Ovary (tissue), 9 donors: ENCODE results near the gene NFIB. TPM values are rescaled to one million over a fixed set of nuclear protein-coding genes. Genes with fewer than 3 reads are reported as not detected.

Experiments used
- DNase-seq, 5 donors: peaks; one replicate each; pipeline ENCODE4 v3.0.0-alpha.2; 2019 to 2020
- H3K27ac ChIP-seq, 2 donors: fragments of 200-600 bp; one replicate each; pipeline versions ENCODE4 v1.5.1 to v1.8.0; 2019 to 2022
- H3K27me3 ChIP-seq: fragments of 200-600 bp; one replicate; pipeline ENCODE4 v1.8.0; 2022
- H3K36me3 ChIP-seq: fragments of 200-600 bp; sonication (generic); one replicate; pipeline ENCODE4 v1.5.1; 2019
- H3K4me1 ChIP-seq: one replicate; pipeline ENCODE4 v1.8.1; 2013; ENCODE audit warnings: mild to moderate bottlenecking, moderate library complexity; ENCODE audit not compliant: insufficient read depth
- H3K4me3 ChIP-seq: fragments of 200-600 bp; sonication (generic); one replicate; pipeline ENCODE4 v1.5.1; 2017
- H3K9me3 ChIP-seq, 2 donors: fragments of 200-600 bp in 1 of 2; sonication (generic) in 1 of 2; one replicate each; pipeline versions ENCODE4 v1.5.1 to v1.8.1; 2013 to 2019; ENCODE audit warnings: mild to moderate bottlenecking in 1 of 2, moderate library complexity in 1 of 2
- EP300 ChIP-seq: sonication (generic); formaldehyde crosslinking; IDR thresholded peaks from one replicate; pipeline ENCODE4 v1.6.1; 2017; ENCODE audit warnings: antibody characterized with exemption
- POLR2A ChIP-seq: fragments of 450-650 bp; IDR thresholded peaks from one replicate; pipeline ENCODE4 v1.6.1; 2017; ENCODE audit warnings: antibody characterized with exemption, mild to moderate bottlenecking, moderate library complexity
- WGBS, 3 donors: extraction: QIAGEN DNeasy Blood & Tissue Kit in 1 of 3; methylation state at CpG; one replicate each; pipeline versions ENCODE4 v1.1.5 to v1.1.7; 2013 to 2017; 5-methylcytosine and 5-hydroxymethylcytosine counted together
- intact Hi-C, 4 donors: fragments of 100-400 bp; cut with DNase I; formaldehyde crosslinking; loops; one replicate each; pipeline versions ENCODE4 v1.11.0 to v1.15.1; 2022 to 2023
- polyA plus RNA-seq, 2 donors: library from polyadenylated mRNA; stranded (reverse); fragments of 200-250 nt in 1 of 2; fragments of 350-450 nt in 1 of 2; fragmentation: Illumina TruSeq in 1 of 2; extraction: RNeasy Lipid Tissue Mini Kit (QIAGEN cat#74804) in 1 of 2; gene quantifications; one replicate each; pipeline ENCODE4 v1.2.3, GENCODE V29; 2013 to 2014
- total RNA-seq, 7 donors: library from RNA; depleted of rRNA in 2 of 7; stranded (reverse); fragments of >200 nt in 2 of 7; fragmentation: NEBNext Ultra II Directional in 3 of 7; extraction: Animal tissue kit (Norgen Biotek cat#: 25700) in 3 of 7; gene quantifications; one replicate each; pipeline versions ENCODE4 v1.1.0 to v1.2.4, GENCODE V29; 2016 to 2023
- TF ChIP-seq, protein P1 (sequence below), 3 donors: fragments of 450-650 bp in 2 of 3; fragments of 200-600 bp in 1 of 3; IDR thresholded peaks; one replicate each; pipeline versions ENCODE4 v1.5.1 to v1.8.0; 2016 to 2022; ENCODE audit warnings: antibody characterized with exemption in 3 of 3, mild to moderate bottlenecking in 1 of 3
- donor health status: DM: no; HTN: no; CAD: no; lungs with moderate emphysema.
- donor health status: DM: no; HTN: no; CAD: no.
- donor health status: Bipolar disorder and iron deficiency.
- donor health status: DM: yes; HTN: yes; CAD: no.
- donor health status: DM: no; HTN: no; CAD: no.
- donor health status: DM: yes; HTN: yes; CAD: no.

The NFIB gene
- total and polyA plus RNA-seq, 9 donors = 8.7 to 111 (median 53.2) TPM

DNA sequence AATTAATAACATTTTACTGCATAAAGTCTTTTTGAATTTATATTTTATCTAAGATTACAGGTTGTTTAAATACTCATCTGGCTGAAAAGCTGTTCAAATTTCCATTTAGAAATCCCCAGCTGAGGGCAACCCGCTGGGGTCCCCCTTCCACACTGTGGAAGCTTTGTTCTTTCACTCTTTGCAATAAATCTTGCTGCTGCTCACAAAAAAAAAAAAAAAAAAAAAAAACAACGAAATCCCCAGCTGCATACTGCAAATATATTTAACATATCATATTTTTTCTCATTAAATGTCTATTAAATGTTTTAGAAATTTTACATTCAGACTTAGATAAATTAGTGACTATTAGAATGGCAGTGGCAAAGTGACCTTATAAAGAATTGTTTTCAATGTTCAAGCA, 172.2 kb downstream of the NFIB start:
- WGBS, 3 donors = 73 to 88% (median 79%) methylated on average over 2 of the region's 2 CpGs
- intact Hi-C loops = no loop called here
- no peaks in the 10 kb centered on the region for H3K9me3 ChIP-seq
- H3K27ac ChIP-seq = no peak overlapping the region
- DNase-seq = no peak
- H3K27me3 ChIP-seq = no peaks in the 10 kb centered on the region
- H3K4me1 ChIP-seq = no peaks in the 10 kb centered on the region
- H3K4me3 ChIP-seq = no peak overlapping the region
- no peak for TF ChIP-seq POLR2A
- TF ChIP-seq, protein P1, sequence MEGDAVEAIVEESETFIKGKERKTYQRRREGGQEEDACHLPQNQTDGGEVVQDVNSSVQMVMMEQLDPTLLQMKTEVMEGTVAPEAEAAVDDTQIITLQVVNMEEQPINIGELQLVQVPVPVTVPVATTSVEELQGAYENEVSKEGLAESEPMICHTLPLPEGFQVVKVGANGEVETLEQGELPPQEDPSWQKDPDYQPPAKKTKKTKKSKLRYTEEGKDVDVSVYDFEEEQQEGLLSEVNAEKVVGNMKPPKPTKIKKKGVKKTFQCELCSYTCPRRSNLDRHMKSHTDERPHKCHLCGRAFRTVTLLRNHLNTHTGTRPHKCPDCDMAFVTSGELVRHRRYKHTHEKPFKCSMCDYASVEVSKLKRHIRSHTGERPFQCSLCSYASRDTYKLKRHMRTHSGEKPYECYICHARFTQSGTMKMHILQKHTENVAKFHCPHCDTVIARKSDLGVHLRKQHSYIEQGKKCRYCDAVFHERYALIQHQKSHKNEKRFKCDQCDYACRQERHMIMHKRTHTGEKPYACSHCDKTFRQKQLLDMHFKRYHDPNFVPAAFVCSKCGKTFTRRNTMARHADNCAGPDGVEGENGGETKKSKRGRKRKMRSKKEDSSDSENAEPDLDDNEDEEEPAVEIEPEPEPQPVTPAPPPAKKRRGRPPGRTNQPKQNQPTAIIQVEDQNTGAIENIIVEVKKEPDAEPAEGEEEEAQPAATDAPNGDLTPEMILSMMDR (IDR thresholded peaks at IDR 0.05) = no peak
- no peak for TF ChIP-seq EP300
- no peaks in the 10 kb centered on the region for H3K36me3 ChIP-seq

DNA sequence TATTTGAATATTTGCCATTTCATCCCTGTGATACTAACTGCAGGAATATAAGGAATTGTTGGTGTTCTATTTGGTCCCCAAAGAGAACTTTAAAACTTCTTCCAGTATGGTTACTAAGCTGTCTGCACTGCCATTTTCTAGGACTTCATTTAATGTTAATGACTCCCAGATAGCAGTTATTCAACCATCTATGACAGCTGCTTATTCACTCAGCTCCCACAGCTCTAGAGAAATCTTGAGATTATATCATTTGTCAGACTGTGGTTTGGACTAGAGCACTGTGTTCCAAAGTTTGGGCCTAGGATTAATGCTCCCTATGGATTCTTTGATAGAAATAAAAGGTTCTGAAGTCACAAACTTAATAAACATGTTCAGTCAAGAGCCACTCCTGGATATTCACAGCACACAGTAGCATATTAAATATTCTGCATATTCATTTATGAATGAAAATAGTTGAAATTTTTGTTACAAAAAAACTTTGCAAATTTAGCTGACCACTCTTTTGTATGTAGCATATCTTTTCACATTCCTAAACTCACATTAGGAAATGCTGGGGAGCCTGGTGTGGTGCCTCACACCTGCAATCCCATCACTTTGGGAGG, 173.7 kb downstream of the NFIB start:
- no peak for DNase-seq
- TF ChIP-seq, protein P1 (IDR thresholded peaks at IDR 0.05) = no peak
- TF ChIP-seq POLR2A (no peak), EP300 (no peak)
- intact Hi-C loops = no loop called here
- H3K27ac ChIP-seq = no peak overlapping the region
- no peaks in the 10 kb centered on the region for H3K36me3 ChIP-seq
- H3K4me1 ChIP-seq = no peaks in the 10 kb centered on the region
- no peak overlapping the region for H3K4me3 ChIP-seq
- H3K9me3 ChIP-seq = no peaks in the 10 kb centered on the region
- H3K27me3 ChIP-seq = no peaks in the 10 kb centered on the region

DNA sequence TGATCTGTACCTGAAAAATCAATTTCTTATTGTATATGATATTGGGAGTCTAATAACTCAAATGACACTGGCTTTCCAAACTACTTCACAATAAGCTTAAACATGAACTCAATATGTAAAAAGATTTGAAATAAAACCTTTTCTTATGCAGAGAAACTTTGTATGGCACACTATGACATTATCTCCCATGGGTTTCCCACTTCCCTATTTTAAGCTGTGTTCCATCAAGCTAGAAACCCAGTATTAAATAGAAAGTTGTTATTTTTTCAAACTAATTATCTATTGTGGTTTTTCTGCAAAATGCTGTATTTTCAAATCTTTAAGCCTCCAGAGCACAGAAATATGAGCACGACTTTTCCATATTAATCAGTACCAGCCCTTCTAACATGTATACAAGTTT, 174.7 kb downstream of the NFIB start:
- Histone ChIP-seq H3K27ac (no peak overlapping the region), H3K27me3 (no peaks in the 10 kb centered on the region), H3K4me1 (no peaks in the 10 kb centered on the region), H3K36me3 (no peaks in the 10 kb centered on the region), H3K4me3 (no peak overlapping the region), H3K9me3 (no peaks in the 10 kb centered on the region)
- no peak for DNase-seq
- WGBS, 3 donors = 85 to 91% (median 89%) methylated on average over 1 of the region's 1 CpG
- intact Hi-C loops = no loop called here
- TF ChIP-seq EP300 (no peak), POLR2A (no peak)
- TF ChIP-seq, protein P1 (IDR thresholded peaks at IDR 0.05) = no peak

DNA sequence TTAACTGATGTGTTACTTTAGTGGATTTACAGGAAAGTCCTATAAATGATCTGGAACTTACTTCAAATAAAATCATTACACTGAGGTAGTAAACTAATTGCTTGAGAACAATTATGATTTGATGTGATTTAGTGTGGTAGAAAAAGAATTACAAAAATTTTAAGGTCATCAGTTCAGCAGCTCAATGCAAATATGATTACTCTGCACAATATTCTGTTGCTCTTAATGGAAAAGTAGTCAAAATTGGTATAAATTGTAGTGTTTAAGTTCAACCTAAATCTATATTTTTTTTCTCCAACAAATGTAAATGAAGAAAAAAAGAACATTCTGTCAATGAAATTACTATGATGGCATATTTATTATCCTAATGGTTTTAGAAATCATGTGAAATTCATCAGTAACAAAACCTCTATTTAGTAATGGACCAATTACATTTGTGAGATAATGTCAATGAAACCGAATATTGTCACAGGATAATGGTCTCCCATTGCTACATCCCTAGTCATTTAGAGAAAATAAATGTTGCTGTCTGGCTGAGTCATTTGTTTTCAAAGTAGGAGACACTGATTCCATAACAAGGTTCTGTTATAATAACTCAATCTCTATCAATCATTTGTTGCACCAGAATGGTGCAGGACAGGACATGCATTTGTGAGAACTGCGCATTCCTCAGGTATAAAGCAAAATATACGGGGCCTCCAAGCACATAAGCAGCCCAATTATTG, 177.1 kb downstream of the NFIB start:
- Histone ChIP-seq H3K27ac (no peak overlapping the region), H3K27me3 (no peaks in the 10 kb centered on the region), H3K4me3 (no peak overlapping the region), H3K4me1 (no peaks in the 10 kb centered on the region), H3K9me3 (no peaks in the 10 kb centered on the region), H3K36me3 (no peaks in the 10 kb centered on the region)
- WGBS, 3 donors = 93 to 96% (median 96%) methylated on average over 3 of the region's 3 CpGs
- no peak for DNase-seq
- intact Hi-C loops = no loop called here
- no peak for TF ChIP-seq POLR2A
- no peak for TF ChIP-seq EP300
- TF ChIP-seq, protein P1 (IDR thresholded peaks at IDR 0.05) = no peak
